AML-193 (cell line): ENCODE data around the gene RSL24D1.
"Not testable (repeated sequence)": the region's sequence is repeated elsewhere in the genome, so short reads cannot be mapped to it uniquely, and the experiment has no call there.

Experiments used
- DNase-seq, 2 experiments: peaks; one replicate each; lab custom pipeline; 2025; lab: John Stamatoyannopoulos, UW

The RSL24D1 gene

GRCh38 chr15:55204464-55204863 lies 7.7 kb upstream of the RSL24D1 start:
- no peak for DNase-seq

- no peak for DNase-seq
Observed at GRCh38 chr15:55202206-55202605, 5.5 kb upstream of the RSL24D1 start.

- DNase-seq = no peak
Observed at GRCh38 chr15:55198706-55199105, 2.0 kb upstream of the RSL24D1 start.

GRCh38 chr15:55197719-55198118 lies 978 bp upstream of the RSL24D1 start:
- DNase-seq = no peak

- peak in 1 of 2 experiments; percentile 33 for DNase-seq
Observed at GRCh38 chr15:55197362-55197705, 593 bp upstream of the RSL24D1 start.

- DNase-seq = peak; percentile 19 to 21
Observed at GRCh38 chr15:55195996-55196395, 745 bp downstream of the RSL24D1 start.

GRCh38 chr15:55194256-55194655 lies 2.5 kb downstream of the RSL24D1 start:
- peak; percentile 28 to 44 for DNase-seq

- DNase-seq = no peak
Observed at GRCh38 chr15:55186331-55186730, 10.4 kb downstream of the RSL24D1 start.

GRCh38 chr15:55183679-55184078 lies 13.1 kb downstream of the RSL24D1 start:
- no peak for DNase-seq

- no peak for DNase-seq
Observed at GRCh38 chr15:55179141-55179540, 17.6 kb downstream of the RSL24D1 start.

GRCh38 chr15:55170361-55170760 lies 26.4 kb downstream of the RSL24D1 start:
- no peak for DNase-seq

GRCh38 chr15:55168350-55168974 lies 28.3 kb downstream of the RSL24D1 start:
- peak; percentile 43 to 78 for DNase-seq

GRCh38 chr15:55164284-55164683 lies 32.5 kb downstream of the RSL24D1 start:
- no peak for DNase-seq

- DNase-seq = no peak
Observed at GRCh38 chr15:55151631-55152030, 45.1 kb downstream of the RSL24D1 start.

GRCh38 chr15:55143132-55143531 lies 53.6 kb downstream of the RSL24D1 start:
- DNase-seq = not testable (repeated sequence)

- DNase-seq = no peak
Observed at GRCh38 chr15:55133972-55134371, 62.8 kb downstream of the RSL24D1 start.

- no peak for DNase-seq
Observed at GRCh38 chr15:55132672-55133071, 64.1 kb downstream of the RSL24D1 start.
